ENCODE measurements around the gene DMAC2. TPM values are rescaled to one million over a fixed set of nuclear protein-coding genes. Genes with fewer than 3 reads are reported as not detected.

DMAC2 gene
- total RNA-seq, 1 experiment from 2014 or later: 77.6 TPM

DNA sequence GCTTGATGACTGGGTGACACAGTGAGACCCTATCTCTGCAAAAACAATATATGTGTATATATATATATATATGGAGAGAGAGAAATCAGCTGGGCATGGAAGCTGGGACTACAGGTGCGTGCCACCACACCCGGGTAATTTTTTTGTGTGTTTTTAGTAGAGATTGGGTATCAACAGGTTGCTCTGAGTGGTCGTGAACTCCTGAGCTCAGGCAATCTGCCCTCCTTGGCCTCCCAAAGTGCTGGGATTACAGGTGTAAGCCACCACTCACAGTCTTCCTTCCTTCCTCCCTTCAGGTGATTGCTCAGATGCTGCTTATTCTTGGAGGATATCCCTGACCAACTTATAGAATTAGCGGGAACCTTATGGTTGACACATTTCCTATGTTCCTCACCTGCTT is 45.1 kb upstream of the DMAC2 start:
- peaks cover 73% of the 10 kb centered on the region for H3K27me3 Mint-ChIP-seq (ENCODE audit: low read depth)
- DNase-seq (ENCODE audit: low spot score): no peak
- H3K4me3 Mint-ChIP-seq: no peak overlapping the region
- no peaks in the 10 kb centered on the region for H3K4me1 Mint-ChIP-seq
- ChIA-PET CTCF (no interaction called here), POLR2A (no interaction called here)
- no peak for ATAC-seq
- peaks cover 10% of the 10 kb centered on the region for H3K36me3 Mint-ChIP-seq
- no peak overlapping the region for H3K27ac Mint-ChIP-seq
- H3K9me3 Mint-ChIP-seq: peaks cover 58% of the 10 kb centered on the region
- TF ChIP-seq ZNF396 (CRISPR knock-in tag; IDR thresholded peaks at IDR 0.05; ENCODE audit: borderline replicate concordance): no peak
- no peak for TF ChIP-seq TEAD1 (CRISPR knock-in tag; IDR thresholded peaks at IDR 0.05)
- no peak for TF ChIP-seq KAT7 (CRISPR knock-in tag; IDR thresholded peaks at IDR 0.05; ENCODE audit: borderline replicate concordance)
- TF ChIP-seq, protein P1, sequence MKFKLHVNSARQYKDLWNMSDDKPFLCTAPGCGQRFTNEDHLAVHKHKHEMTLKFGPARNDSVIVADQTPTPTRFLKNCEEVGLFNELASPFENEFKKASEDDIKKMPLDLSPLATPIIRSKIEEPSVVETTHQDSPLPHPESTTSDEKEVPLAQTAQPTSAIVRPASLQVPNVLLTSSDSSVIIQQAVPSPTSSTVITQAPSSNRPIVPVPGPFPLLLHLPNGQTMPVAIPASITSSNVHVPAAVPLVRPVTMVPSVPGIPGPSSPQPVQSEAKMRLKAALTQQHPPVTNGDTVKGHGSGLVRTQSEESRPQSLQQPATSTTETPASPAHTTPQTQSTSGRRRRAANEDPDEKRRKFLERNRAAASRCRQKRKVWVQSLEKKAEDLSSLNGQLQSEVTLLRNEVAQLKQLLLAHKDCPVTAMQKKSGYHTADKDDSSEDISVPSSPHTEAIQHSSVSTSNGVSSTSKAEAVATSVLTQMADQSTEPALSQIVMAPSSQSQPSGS (CRISPR knock-in tag; IDR thresholded peaks at IDR 0.05; ENCODE audit: borderline replicate concordance, low read depth): no peak
- TF ChIP-seq ZNF263 (CRISPR knock-in tag; IDR thresholded peaks at IDR 0.05; ENCODE audit: low read depth): no peak
- no peak for TF ChIP-seq ZNF423 (CRISPR knock-in tag; IDR thresholded peaks at IDR 0.05)
- TF ChIP-seq NFYB (CRISPR knock-in tag; conservative IDR thresholded peaks at IDR 0.05; ENCODE audit: low read depth): no peak

- DNase-seq (ENCODE audit: low spot score): no peak
- peaks cover 3% of the 10 kb centered on the region; the same call in 1 of the 2 replicates for H3K36me3 Mint-ChIP-seq
- no peak for TF ChIP-seq OVOL2 (CRISPR knock-in tag; IDR thresholded peaks at IDR 0.05; ENCODE audit: borderline replicate concordance)
- no peak for TF ChIP-seq TP53 (CRISPR knock-in tag; IDR thresholded peaks at IDR 0.05)
- no peak for TF ChIP-seq ARID4B (CRISPR knock-in tag; IDR thresholded peaks at IDR 0.05; ENCODE audit: borderline replicate concordance)
- no peak for TF ChIP-seq E2F4 (CRISPR knock-in tag; IDR thresholded peaks at IDR 0.05; ENCODE audit: borderline replicate concordance, low read depth)
- TF ChIP-seq, protein P2, sequence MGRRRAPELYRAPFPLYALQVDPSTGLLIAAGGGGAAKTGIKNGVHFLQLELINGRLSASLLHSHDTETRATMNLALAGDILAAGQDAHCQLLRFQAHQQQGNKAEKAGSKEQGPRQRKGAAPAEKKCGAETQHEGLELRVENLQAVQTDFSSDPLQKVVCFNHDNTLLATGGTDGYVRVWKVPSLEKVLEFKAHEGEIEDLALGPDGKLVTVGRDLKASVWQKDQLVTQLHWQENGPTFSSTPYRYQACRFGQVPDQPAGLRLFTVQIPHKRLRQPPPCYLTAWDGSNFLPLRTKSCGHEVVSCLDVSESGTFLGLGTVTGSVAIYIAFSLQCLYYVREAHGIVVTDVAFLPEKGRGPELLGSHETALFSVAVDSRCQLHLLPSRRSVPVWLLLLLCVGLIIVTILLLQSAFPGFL (CRISPR knock-in tag; IDR thresholded peaks at IDR 0.05; ENCODE audit: borderline replicate concordance): no peak
- TF ChIP-seq CTCF (IDR thresholded peaks at IDR 0.05): no peak
- no peak for TF ChIP-seq ZNF317 (CRISPR knock-in tag; IDR thresholded peaks at IDR 0.05; ENCODE audit: borderline replicate concordance, low read depth)
- no peak for ATAC-seq
- H3K9me3 Mint-ChIP-seq: peaks cover 59% of the 10 kb centered on the region
- H3K4me3 Mint-ChIP-seq: no peak overlapping the region
- H3K4me1 Mint-ChIP-seq: no peaks in the 10 kb centered on the region
- no peak overlapping the region for H3K27ac Mint-ChIP-seq
- peaks cover 58% of the 10 kb centered on the region for H3K27me3 Mint-ChIP-seq (ENCODE audit: low read depth)
- ChIA-PET POLR2A (no interaction called here), CTCF (no interaction called here)
These were observed 40.6 kb upstream of the DMAC2 start for GRCh38 chr19:41480336-41480735.
